GM10248 (cell line): ENCODE measurements around the gene PATJ.

Experiments
- CTCF ChIA-PET: fragments of 300-600 bp; sonication (Branson Sonifier 250); formaldehyde crosslinking; extraction: SDS; loops from one replicate; lab custom pipeline; 2021; ENCODE audit warnings: antibody characterized with exemption; lab: Yijun Ruan, JAX
- POLR2A ChIA-PET: fragments of 350-650 bp; sonication (Branson Sonifier 250); formaldehyde crosslinking; extraction: SDS; loops from one replicate; lab custom pipeline; 2020; ENCODE audit warnings: antibody characterized with exemption; lab: Yijun Ruan, JAX
- DNase-seq: peaks from one replicate; pipeline ENCODE4 v3.0.0; 2012; ENCODE audit errors: extremely low spot score
- TF ChIP-seq, protein P1 (sequence below): IDR thresholded peaks from 2 replicates; pipeline ENCODE4 v1.5.1; 2012; ENCODE audit warnings: mild to moderate bottlenecking, low read depth; ENCODE audit errors: extremely low read depth, missing control alignments, control extremely low read depth

PATJ gene

DNA sequence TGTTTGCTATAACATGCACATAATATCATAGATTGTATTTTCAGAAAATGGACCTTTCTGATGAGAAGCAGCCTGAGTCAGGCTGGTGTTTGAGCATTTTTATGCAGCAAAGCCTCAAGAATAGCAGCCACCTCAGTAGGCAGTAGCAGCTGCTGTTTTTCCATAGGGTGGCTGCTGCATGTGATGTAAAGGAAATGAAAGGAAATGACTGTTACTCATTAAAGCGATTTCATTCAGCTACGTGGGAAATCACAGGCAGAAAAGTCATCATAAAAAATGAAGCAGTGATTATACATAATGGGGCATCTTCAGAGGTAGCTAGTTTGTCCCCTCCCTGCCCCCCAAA, 110.4 kb downstream of the PATJ start:
- ChIA-PET CTCF (interaction anchor here (1.1 to 1.4 kb wide), 8 partner anchors 12 to 1885 kb away, joined by 3 to 5 read pairs (median 3); no protein-coding TSS in a partner anchor), POLR2A (no interaction called here)
- TF ChIP-seq, protein P1, sequence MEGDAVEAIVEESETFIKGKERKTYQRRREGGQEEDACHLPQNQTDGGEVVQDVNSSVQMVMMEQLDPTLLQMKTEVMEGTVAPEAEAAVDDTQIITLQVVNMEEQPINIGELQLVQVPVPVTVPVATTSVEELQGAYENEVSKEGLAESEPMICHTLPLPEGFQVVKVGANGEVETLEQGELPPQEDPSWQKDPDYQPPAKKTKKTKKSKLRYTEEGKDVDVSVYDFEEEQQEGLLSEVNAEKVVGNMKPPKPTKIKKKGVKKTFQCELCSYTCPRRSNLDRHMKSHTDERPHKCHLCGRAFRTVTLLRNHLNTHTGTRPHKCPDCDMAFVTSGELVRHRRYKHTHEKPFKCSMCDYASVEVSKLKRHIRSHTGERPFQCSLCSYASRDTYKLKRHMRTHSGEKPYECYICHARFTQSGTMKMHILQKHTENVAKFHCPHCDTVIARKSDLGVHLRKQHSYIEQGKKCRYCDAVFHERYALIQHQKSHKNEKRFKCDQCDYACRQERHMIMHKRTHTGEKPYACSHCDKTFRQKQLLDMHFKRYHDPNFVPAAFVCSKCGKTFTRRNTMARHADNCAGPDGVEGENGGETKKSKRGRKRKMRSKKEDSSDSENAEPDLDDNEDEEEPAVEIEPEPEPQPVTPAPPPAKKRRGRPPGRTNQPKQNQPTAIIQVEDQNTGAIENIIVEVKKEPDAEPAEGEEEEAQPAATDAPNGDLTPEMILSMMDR: no peak
- no peak for DNase-seq

- no peak for DNase-seq
- POLR2A ChIA-PET: no interaction called here
- TF ChIP-seq, protein P1: no peak
- CTCF ChIA-PET: interaction anchor here (0.7 to 1.4 kb wide), 10 partner anchors 11 to 1882 kb away, joined by 3 to 5 read pairs (median 4); no protein-coding TSS in a partner anchor
Observed at GRCh38 chr1:61853583-61853982, 111.3 kb downstream of the PATJ start.

DNA sequence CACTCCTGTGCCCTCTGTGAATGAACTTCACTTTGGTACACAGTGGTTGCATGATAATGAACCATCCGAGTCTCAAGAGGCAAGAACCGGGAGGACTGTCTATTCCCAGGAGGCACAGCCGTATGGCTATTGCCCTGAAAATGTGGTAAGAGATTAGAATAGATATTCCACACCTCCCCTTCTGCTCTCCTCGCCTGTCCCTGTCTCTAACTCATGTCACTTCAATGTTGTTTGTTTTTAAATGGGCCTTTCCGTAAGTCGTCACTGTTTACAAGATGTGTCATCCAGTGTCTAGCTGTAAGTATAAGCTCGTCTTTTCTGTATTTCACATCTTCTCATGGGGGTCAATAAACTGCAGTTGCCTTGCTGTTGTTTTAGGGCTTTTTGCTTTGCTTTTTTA, 122.2 kb downstream of the PATJ start:
- DNase-seq: no peak
- ChIA-PET CTCF (interaction anchor here (1.5 kb wide), 1 partner anchor 11 kb away, joined by 3 read pairs; no protein-coding TSS in a partner anchor), POLR2A (no interaction called here)
- TF ChIP-seq, protein P1: no peak

GRCh38 chr1:61865646-61866220, 123.5 kb downstream of the PATJ start:
- no peak for DNase-seq
- POLR2A ChIA-PET: no interaction called here
- CTCF ChIA-PET: interaction anchor here (1.3 kb wide), 1 partner anchor 41 kb away, joined by 3 read pairs; no protein-coding TSS in a partner anchor
- TF ChIP-seq, protein P1: no peak

- no peak for DNase-seq
- ChIA-PET POLR2A (no interaction called here), CTCF (no interaction called here)
- TF ChIP-seq, protein P1: no peak
Observed at GRCh38 chr1:61869691-61870109, 127.4 kb downstream of the PATJ start.

DNA sequence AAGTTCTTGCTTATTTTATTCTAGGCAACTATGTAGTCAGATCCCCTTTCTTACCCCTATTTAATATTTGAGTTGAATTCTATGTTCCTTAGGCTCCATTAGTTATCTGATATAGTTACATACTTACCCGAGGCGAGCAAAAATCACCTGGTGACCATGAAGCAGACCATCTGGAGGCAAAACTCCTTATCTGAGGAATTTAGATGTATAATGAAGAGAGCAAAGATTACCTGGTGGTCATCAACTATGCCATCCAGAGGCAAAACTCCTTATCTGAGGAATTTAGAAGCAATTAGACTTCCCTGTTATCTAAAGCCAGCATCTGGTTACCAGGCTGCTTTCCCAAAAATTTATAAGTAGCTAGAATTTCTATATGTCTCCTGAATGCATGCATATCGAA, 129.9 kb downstream of the PATJ start:
- ChIA-PET CTCF (interaction anchor here (1.4 to 2.4 kb wide), 2 partner anchors 9 to 11 kb away, joined by 3 to 5 read pairs; no protein-coding TSS in a partner anchor), POLR2A (no interaction called here)
- TF ChIP-seq, protein P1: no peak
- no peak for DNase-seq
